Measurements from ENCODE around the gene ACTRT3.
A peak's percentile ranks its signal among the peaks of the same experiment; 100 is the strongest.

ACTRT3 gene

DNA sequence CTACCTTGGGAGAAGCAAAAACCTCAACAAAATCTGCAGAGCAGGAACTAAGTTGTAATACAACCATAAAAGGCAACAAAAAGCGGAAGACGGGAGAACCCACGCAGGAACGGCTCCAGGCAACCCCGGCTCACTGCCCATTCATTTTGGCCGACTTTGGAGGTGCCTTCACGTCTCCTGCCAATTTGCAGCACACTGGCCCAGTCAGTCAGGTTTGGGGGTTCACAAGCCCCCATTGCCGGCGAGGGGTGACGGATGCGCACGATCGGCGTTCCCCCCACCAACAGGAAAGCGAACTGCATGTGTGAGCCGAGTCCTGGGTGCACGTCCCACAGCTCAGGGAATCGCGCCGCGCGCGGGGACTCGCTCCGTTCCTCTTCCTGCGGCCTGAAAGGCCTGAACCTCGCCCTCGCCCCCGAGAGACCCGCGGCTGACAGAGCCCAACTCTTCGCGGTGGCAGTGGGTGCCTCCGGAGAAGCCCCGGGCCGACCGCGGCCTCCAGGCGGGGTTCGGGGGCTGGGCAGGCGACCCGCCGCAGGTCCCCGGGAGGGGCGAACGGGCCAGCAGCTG is 5.0 kb downstream of the ACTRT3 start:
- DNase-seq (ENCODE audit: low read depth, low spot score), result peak; percentile 55
- H3K4me3 ChIP-seq (ENCODE audit: low read depth, low read length), result peak overlapping the region; percentile 76
- in situ Hi-C loops (cut with HindIII; ENCODE audit: low sequenced_read_pairs), result no loop called here
- TF ChIP-seq, protein P1, sequence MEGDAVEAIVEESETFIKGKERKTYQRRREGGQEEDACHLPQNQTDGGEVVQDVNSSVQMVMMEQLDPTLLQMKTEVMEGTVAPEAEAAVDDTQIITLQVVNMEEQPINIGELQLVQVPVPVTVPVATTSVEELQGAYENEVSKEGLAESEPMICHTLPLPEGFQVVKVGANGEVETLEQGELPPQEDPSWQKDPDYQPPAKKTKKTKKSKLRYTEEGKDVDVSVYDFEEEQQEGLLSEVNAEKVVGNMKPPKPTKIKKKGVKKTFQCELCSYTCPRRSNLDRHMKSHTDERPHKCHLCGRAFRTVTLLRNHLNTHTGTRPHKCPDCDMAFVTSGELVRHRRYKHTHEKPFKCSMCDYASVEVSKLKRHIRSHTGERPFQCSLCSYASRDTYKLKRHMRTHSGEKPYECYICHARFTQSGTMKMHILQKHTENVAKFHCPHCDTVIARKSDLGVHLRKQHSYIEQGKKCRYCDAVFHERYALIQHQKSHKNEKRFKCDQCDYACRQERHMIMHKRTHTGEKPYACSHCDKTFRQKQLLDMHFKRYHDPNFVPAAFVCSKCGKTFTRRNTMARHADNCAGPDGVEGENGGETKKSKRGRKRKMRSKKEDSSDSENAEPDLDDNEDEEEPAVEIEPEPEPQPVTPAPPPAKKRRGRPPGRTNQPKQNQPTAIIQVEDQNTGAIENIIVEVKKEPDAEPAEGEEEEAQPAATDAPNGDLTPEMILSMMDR (IDR thresholded peaks at IDR 0.05; ENCODE audit: low read depth, low read length), result no peak

DNA sequence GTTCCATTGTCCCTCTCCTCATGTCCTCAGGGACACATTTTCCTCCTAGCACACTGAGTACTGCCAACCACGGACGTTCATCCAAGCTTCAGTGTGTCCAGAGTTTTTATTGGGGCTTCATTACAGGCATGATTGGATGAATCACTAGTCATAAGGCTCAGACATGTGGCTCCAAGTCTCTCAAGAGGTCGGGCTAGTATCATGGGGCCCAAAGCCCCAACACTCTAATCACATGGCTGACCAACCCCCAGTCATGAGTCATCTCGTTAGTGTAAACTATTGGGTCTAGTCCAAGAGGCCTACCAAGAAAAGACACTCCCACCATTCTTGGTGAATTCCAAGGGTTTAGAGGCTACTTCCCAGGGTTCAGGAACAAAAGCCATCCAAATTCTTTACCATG is 8.9 kb downstream of the ACTRT3 start:
- H3K4me3 ChIP-seq (ENCODE audit: low read depth, low read length), result no peak overlapping the region
- in situ Hi-C loops (cut with HindIII; ENCODE audit: low sequenced_read_pairs), result no loop called here
- DNase-seq (ENCODE audit: low read depth, low spot score), result peak; percentile 4
- TF ChIP-seq, protein P1 (IDR thresholded peaks at IDR 0.05; ENCODE audit: low read depth, low read length), result no peak

DNA sequence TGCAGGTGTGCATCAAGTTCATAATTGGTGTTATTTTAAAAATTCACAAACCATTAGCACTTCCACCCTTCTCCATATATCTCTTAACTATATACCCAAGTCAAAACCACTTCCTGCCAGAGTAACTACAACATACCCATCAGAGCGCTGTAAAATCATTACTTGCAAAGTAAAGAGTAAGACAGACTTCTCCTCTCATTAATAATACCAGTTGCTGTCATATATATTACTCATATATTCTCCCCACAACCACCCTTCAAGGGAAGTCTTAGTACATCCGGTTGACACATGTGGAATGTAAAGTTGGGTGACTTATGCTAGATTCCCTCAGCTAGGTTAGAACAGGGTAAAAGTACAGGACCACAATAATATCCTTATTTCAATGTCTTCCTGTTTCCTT is 10.1 kb downstream of the ACTRT3 start:
- peak; percentile 22 for DNase-seq (ENCODE audit: low read depth, low spot score)
- in situ Hi-C loops (cut with HindIII; ENCODE audit: low sequenced_read_pairs), result no loop called here
- TF ChIP-seq, protein P1 (IDR thresholded peaks at IDR 0.05; ENCODE audit: low read depth, low read length), result no peak
- no peak overlapping the region for H3K4me3 ChIP-seq (ENCODE audit: low read depth, low read length)

DNA sequence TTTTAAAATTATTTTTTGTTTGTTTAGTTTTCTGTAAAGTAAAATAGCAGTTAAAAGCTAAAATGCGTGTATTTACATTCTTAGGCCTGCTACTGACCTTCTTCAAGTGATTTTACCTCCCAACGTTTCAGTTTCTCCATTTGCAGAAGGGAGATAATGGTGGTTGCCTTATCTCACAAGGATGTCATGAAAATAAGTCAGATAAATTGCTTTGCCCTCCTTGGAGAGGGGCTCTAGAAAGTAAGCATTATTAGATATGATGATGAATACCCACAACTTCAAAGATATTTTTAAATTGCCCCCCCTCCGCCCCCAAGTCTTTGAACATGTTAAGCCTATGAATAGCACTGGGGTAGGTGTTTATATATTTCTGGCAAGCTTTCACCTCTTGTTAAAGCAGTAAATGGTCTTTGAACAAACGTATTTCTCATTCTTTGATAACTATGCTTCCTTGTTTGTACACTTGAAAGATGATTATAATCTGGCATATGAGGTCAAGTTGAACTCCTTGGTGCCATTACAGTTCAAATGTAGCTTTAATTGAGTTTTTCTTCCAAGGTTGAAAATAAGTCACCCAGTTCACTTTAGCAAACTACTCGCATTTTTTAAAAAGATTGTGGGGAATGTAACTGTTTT is 10.9 kb downstream of the ACTRT3 start:
- DNase-seq (ENCODE audit: low read depth, low spot score), result no peak
- in situ Hi-C loops (cut with HindIII; ENCODE audit: low sequenced_read_pairs), result no loop called here
- no peak overlapping the region for H3K4me3 ChIP-seq (ENCODE audit: low read depth, low read length)
- TF ChIP-seq, protein P1 (IDR thresholded peaks at IDR 0.05; ENCODE audit: low read depth, low read length), result no peak

DNA sequence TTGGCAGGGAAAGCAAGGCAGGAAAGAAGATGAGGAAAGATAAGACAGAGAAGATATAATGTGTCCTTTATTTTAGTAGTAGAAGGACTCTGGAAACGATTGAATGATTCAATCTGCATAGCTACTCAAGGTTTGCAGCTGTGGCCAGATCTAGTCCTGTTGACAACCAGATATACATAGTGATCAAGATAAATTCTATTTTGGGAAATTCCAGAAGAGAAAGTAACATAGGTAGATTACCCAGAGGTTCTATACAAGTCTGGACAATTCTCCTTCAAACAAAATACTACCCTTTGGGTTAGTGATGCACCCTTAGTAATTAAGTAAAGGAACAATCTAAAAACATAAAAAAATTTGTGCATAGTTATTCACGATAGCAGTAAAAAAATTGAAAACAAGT is 13.9 kb downstream of the ACTRT3 start:
- no peak overlapping the region for H3K4me3 ChIP-seq (ENCODE audit: low read depth, low read length)
- in situ Hi-C loops (cut with HindIII; ENCODE audit: low sequenced_read_pairs), result no loop called here
- no peak for DNase-seq (ENCODE audit: low read depth, low spot score)
- TF ChIP-seq, protein P1 (IDR thresholded peaks at IDR 0.05; ENCODE audit: low read depth, low read length), result no peak

DNA sequence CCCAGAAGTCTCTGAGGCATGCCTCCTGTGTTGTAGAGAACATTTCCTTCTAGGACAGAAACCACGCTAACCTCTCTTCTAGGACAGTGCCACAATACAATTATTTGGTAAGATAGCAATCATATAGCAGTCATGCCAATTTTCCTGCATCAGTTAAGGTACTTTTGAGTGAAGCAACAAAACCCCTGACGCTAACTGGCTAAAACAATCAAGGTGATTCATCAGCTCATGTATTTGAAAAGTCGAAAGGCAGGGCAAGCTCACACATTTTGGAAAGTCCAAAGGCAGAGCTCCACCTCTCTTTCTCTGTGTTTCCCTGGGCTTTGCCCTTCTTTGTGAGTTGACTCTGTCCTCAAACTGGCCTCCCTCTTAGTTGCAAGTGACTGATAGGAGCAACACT is 14.7 kb downstream of the ACTRT3 start:
- DNase-seq (ENCODE audit: low read depth, low spot score), result no peak
- no peak overlapping the region for H3K4me3 ChIP-seq (ENCODE audit: low read depth, low read length)
- in situ Hi-C loops (cut with HindIII; ENCODE audit: low sequenced_read_pairs), result no loop called here
- TF ChIP-seq, protein P1 (IDR thresholded peaks at IDR 0.05; ENCODE audit: low read depth, low read length), result no peak
